Measurements from ENCODE around the gene EN2.

GRCh38 chr7:155426543-155427410 is 31.2 kb upstream of the EN2 start:
- TF ChIP-seq CTCF (conservative IDR thresholded peaks at IDR 0.05) (no peak), EZH2 (IDR thresholded peaks at IDR 0.05; ENCODE audit: low read depth) (no peak; the same call in none of the 2 replicates)
